Vagina (tissue), 2 donors: ENCODE results near the gene SDCCAG8. TPM values are rescaled to one million over a fixed set of nuclear protein-coding genes. Genes with fewer than 3 reads are reported as not detected.

Source experiments
- DNase-seq, 2 donors: peaks; one replicate each; pipeline ENCODE4 v3.0.0-alpha.2; 2017; ENCODE audit errors: extremely low spot score in 2 of 2
- H3K27ac ChIP-seq: fragments of 200-600 bp; sonication (generic); one replicate; pipeline ENCODE4 v1.5.1; 2019
- H3K27me3 ChIP-seq: fragments of 200-600 bp; sonication (generic); one replicate; pipeline ENCODE4 v1.5.1; 2019
- H3K36me3 ChIP-seq, 2 donors: fragments of 200-600 bp; sonication (generic); one replicate each; pipeline ENCODE4 v1.5.1; 2017 to 2019
- H3K4me1 ChIP-seq: fragments of 200-600 bp; sonication (generic); one replicate; pipeline ENCODE4 v1.5.1; 2019
- H3K4me3 ChIP-seq, 2 donors: fragments of 200-600 bp; sonication (generic); 1 replicate in 1 of 2; 2 replicates in 1 of 2; pipeline ENCODE4 v1.5.1; 2016 to 2019
- H3K9me3 ChIP-seq: fragments of 200-600 bp; sonication (generic); one replicate; pipeline ENCODE4 v1.5.1; 2019
- POLR2A ChIP-seq, 2 donors: fragments of 450-650 bp; IDR thresholded peaks; one replicate each; pipeline ENCODE4 v1.6.1; 2017; ENCODE audit warnings: antibody characterized with exemption in 2 of 2, mild to moderate bottlenecking in 2 of 2, moderate library complexity in 2 of 2
- POLR2AphosphoS5 ChIP-seq, 2 donors: sonication (generic); formaldehyde crosslinking; IDR thresholded peaks; one replicate each; pipeline ENCODE4 v1.9.0; 2017; ENCODE audit warnings: antibody characterized with exemption in 2 of 2, mild to moderate bottlenecking in 2 of 2, low read depth in 1 of 2; ENCODE audit not compliant: insufficient read depth in 1 of 2
- intact Hi-C: fragments of 100-400 bp; cut with DNase I; formaldehyde crosslinking; loops from one replicate; pipeline ENCODE4 v1.15.1; 2023
- total RNA-seq: library from RNA; depleted of rRNA; stranded (reverse); fragments of >200 nt; gene quantifications from one replicate; pipeline ENCODE4 v1.2.3, GENCODE V29; 2016
- TF ChIP-seq, protein P1 (sequence below), 3 experiments: fragments of 450-650 bp in 2 of 3; fragments of 200-600 bp in 1 of 3; sonication (generic) in 1 of 3; IDR thresholded peaks; one replicate each; pipeline ENCODE4 v1.5.1; 2017 to 2019; ENCODE audit warnings: antibody characterized with exemption in 3 of 3, mild to moderate bottlenecking in 2 of 3, moderate library complexity in 2 of 3

SDCCAG8 gene
- total RNA-seq, 1 donor from 2014 or later = 31.2 TPM

- Histone ChIP-seq H3K36me3 (peaks cover 0 to 8% of the 10 kb centered on the region in 2 donors), H3K4me1 (peaks cover 4% of the 10 kb centered on the region), H3K27ac (no peak overlapping the region), H3K4me3 (no peak overlapping the region), H3K27me3 (no peaks in the 10 kb centered on the region), H3K9me3 (no peaks in the 10 kb centered on the region)
- DNase-seq = no peak
- intact Hi-C loops = no loop called here
- no peak for TF ChIP-seq POLR2AphosphoS5 (IDR thresholded peaks at IDR 0.05; ENCODE audit: insufficient read depth in 1 of 2, low read depth in 1 of 2)
Observed at GRCh38 chr1:243422362-243422761, 166.5 kb downstream of the SDCCAG8 start.

GRCh38 chr1:243428084-243428483 lies 172.2 kb downstream of the SDCCAG8 start:
- intact Hi-C loops = no loop called here
- TF ChIP-seq POLR2AphosphoS5 (IDR thresholded peaks at IDR 0.05; ENCODE audit: insufficient read depth in 1 of 2, low read depth in 1 of 2) (no peak), POLR2A (IDR thresholded peaks at IDR 0.05) (no peak)
- TF ChIP-seq, protein P1, sequence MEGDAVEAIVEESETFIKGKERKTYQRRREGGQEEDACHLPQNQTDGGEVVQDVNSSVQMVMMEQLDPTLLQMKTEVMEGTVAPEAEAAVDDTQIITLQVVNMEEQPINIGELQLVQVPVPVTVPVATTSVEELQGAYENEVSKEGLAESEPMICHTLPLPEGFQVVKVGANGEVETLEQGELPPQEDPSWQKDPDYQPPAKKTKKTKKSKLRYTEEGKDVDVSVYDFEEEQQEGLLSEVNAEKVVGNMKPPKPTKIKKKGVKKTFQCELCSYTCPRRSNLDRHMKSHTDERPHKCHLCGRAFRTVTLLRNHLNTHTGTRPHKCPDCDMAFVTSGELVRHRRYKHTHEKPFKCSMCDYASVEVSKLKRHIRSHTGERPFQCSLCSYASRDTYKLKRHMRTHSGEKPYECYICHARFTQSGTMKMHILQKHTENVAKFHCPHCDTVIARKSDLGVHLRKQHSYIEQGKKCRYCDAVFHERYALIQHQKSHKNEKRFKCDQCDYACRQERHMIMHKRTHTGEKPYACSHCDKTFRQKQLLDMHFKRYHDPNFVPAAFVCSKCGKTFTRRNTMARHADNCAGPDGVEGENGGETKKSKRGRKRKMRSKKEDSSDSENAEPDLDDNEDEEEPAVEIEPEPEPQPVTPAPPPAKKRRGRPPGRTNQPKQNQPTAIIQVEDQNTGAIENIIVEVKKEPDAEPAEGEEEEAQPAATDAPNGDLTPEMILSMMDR (IDR thresholded peaks at IDR 0.05) = no peak
- Histone ChIP-seq H3K4me3 (no peak overlapping the region), H3K9me3 (no peaks in the 10 kb centered on the region), H3K4me1 (no peaks in the 10 kb centered on the region), H3K36me3 (peaks cover 0 to 10% of the 10 kb centered on the region in 2 donors), H3K27ac (no peak overlapping the region), H3K27me3 (no peaks in the 10 kb centered on the region)
- DNase-seq = no peak

DNA sequence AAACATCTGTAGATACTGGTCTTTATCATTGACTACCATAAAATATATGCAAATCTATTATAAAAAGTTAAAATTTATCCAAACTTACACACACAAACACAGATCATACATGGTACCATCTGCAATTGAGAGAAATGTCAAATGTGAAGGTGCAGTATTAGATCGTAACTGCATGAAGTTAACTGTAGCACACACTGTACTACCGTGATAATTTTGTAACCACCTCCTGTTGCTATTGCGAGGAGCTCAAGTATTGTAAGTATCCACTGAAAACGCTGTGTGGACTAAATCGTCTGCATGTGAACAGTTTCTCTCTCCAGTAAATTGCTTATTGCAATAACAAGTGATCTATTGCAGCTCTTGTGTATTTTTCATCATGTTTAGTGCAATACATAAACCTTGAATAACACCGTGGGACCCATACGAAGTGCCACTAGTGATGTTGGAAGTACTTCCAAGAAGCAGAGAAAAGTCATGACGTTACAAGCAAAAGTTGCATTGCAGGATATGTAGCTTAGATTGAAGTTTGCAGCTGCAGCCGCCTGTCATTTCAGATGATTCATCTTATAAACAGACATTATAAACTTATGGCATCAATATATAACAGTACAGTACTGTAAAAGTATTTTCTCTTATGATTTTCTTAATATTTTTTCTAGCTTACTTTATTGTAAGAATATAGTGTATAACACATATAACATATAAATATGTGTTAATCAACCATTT lies 172.9 kb downstream of the SDCCAG8 start:
- H3K27ac ChIP-seq = no peak overlapping the region
- intact Hi-C loops = no loop called here
- no peaks in the 10 kb centered on the region for H3K9me3 ChIP-seq

DNA sequence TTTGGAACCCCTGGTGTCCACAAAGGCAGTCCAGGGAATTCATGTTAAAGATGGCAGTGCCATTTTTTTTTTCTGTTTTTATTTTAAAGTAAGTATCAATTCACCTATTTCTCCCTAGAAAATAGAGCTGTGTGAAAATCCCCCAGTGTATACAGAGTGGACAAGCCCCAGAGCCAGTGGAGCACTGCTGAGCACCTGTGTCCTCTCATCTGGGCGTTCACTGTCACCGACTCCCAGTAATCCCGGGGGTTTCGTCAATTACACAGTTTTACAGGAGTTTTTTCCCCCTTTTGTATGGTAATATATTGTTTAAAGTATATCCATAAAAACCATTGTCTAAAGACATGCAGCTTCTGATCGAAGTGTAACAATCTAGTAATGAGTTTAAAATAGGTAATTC lies 175.8 kb downstream of the SDCCAG8 start:
- Histone ChIP-seq H3K4me1 (no peaks in the 10 kb centered on the region), H3K27me3 (no peaks in the 10 kb centered on the region), H3K36me3 (peaks cover 0 to 10% of the 10 kb centered on the region in 2 donors), H3K4me3 (no peak overlapping the region), H3K27ac (no peak overlapping the region), H3K9me3 (no peaks in the 10 kb centered on the region)
- no peak for TF ChIP-seq POLR2A (IDR thresholded peaks at IDR 0.05)
- TF ChIP-seq POLR2AphosphoS5 (IDR thresholded peaks at IDR 0.05; ENCODE audit: insufficient read depth in 1 of 2, low read depth in 1 of 2) = no peak
- TF ChIP-seq, protein P1 (IDR thresholded peaks at IDR 0.05) = no peak
- intact Hi-C loops = no loop called here
- no peak for DNase-seq

More for the DNA sequence above, 172.9 kb downstream of the SDCCAG8 start:
- peaks cover 0 to 10% of the 10 kb centered on the region in 2 donors for H3K36me3 ChIP-seq
- H3K4me3 ChIP-seq = no peak overlapping the region
- H3K4me1 ChIP-seq = no peaks in the 10 kb centered on the region
- TF ChIP-seq POLR2A (IDR thresholded peaks at IDR 0.05) = no peak
- TF ChIP-seq, protein P1 (IDR thresholded peaks at IDR 0.05) = no peak
- TF ChIP-seq POLR2AphosphoS5 (IDR thresholded peaks at IDR 0.05; ENCODE audit: insufficient read depth in 1 of 2, low read depth in 1 of 2) = no peak
- DNase-seq = no peak
- no peaks in the 10 kb centered on the region for H3K27me3 ChIP-seq

GRCh38 chr1:243432136-243432535 lies 176.3 kb downstream of the SDCCAG8 start:
- Histone ChIP-seq H3K27me3 (no peaks in the 10 kb centered on the region), H3K4me3 (no peak overlapping the region), H3K27ac (no peak overlapping the region), H3K36me3 (peaks cover 0 to 4% of the 10 kb centered on the region in 2 donors), H3K9me3 (no peaks in the 10 kb centered on the region), H3K4me1 (no peaks in the 10 kb centered on the region)
- TF ChIP-seq POLR2AphosphoS5 (IDR thresholded peaks at IDR 0.05; ENCODE audit: insufficient read depth in 1 of 2, low read depth in 1 of 2) (no peak), POLR2A (IDR thresholded peaks at IDR 0.05) (no peak)
- TF ChIP-seq, protein P1 (IDR thresholded peaks at IDR 0.05) = no peak
- DNase-seq = no peak
- intact Hi-C loops = no loop called here
